NCI-H2107 (cell line): Measurements from ENCODE around the gene NBDY.
A peak's percentile ranks its signal among the peaks of the same experiment; 100 is the strongest.

Experiments
- DNase-seq: peaks from one replicate; lab custom pipeline; 2025; lab: John Stamatoyannopoulos, UW

Gene NBDY

DNA sequence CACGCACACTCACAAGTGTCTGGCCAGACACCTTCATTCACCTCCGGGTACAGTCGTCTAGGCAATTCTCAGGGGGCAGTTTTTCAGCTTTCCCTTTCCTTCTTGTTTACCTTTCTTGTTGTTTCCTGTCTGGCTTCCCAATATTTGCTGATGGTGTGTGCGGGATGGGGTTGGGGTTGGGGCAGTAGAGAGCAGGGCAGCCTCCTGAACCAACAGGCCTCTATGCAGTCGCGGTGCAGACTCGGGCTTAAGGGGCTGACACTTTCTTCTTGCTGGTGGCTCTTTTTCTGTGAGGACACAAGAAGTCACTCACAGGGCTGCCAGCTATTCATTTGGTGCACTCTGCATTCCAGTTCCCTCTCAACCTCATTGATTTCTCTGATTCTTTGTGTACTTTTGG is 56.4 kb downstream of the NBDY start:
- DNase-seq: no peak

DNA sequence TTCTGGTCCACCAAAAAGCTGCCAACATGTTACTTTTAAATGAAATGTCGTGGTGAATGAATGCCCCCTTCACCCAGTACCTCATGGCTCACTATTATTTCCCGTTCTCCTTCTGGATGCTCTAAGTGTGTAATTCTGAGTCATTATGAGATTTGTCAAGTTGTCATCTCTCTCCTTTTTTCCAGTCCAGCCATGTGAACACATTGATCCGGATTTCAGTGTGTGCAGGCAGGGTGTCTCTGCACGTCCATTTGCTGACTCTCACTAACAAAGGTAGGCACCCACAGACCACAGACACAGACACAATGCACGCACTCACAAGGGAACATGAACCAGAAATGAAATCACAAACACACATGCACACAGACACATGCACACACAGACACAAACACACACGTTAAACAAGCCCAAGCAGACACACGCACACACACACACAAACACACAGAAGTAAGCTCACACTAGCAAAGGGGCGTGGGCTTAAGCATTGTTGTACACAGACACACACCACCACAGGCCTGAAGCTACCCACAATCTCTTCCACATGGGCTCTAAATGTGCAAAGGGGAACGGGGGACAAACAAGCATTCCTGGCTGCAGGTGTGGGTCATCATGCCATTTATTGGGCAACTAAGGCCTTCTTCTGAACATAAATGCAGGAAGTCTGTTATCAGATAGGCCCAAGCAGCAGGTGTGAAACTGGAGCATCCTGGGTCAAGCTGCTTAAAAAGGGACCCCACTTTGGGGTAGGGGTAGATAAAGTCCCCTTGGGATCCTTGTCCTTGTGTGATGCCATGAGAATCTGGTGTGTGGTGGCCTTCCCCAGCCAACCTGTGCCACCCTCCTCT is 58.1 kb downstream of the NBDY start:
- DNase-seq: no peak

DNA sequence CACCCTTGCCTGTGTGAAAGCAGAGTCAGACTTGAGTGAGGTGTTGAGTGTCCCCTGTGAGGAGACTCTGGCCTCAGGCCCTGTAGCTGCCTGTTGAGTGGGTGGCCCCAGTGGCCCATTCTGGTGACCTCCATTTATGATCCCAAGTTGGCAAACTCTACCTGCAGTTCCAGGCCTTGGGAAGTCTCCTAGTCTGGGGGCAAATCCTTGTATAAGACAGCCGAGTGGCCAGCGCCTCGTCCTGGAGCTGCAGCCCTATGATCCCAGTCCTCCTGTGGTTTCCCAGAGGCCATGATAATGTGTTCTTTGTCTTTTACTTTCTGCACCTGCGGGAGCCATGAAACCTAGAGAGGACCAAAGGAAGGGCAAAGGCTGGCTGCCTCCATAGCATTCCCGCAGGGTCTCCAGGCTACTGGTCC is 58.7 kb downstream of the NBDY start:
- DNase-seq: no peak

DNA sequence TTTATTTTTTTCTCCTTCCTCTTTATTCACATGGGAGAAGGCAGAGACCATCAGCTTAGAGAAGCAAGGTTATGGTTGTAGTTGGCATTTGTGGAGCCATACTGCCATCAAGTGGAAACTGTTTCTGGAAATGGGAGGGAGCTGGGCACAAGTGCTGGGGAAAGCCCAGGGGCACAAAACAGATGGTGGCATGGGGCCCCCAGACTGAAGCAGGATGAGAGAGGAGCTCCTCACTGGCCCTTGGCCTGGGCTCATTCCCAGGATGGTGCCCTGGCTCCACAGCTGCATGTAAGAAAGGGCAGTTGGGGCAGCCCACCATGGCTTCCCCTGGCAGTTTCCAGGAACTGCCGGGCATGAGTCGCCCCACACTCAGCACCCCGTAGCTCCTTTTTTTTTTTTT is 59.2 kb downstream of the NBDY start:
- DNase-seq: no peak

DNA sequence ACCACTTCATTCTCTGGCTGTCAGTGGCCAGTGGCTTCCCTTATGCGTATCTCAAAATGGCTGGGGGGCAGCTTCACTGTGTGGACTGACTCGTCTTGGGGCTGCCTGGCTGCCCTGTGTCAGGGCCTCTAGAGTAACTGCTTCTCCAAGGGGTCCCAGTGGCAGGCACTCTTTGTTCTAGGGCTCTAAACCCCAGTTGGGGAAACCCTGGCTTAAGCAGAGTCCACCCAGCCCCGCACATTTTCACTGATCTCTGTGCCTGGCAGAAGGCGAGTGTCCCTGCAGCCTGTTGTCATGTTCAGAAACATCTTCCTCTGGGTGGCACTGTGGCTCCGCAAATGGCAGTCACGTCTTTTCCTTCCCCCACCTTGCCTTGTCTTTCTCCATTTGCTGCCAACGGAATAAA is 59.7 kb downstream of the NBDY start:
- DNase-seq: peak; percentile 27

DNA sequence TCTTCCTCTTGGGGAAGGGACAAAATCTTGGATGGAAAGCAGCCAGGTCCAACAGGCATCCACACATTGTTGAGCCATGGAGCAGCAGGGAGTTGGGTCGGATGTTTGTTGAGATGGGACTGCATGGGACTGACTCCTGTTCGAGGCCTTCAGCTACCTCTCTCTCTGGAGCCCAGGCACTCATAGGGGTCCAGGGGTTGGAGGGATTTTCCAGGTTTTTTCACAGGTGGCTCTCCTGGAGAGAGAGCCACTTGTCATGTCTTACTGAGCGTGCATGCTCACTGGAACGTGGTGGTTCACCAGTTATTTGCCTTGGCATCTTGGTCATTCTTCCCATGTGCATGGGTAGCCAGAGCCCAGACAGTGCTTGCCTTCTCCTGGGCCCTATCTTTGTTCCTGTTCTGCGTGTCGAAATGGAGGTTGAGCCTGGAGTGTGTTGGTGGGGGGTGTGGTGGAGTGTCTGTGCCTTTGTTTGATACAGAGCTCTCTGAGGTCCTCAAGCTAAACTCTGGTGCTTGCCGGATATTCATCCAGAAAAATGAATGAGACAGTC is 60.6 kb downstream of the NBDY start:
- no peak for DNase-seq

DNA sequence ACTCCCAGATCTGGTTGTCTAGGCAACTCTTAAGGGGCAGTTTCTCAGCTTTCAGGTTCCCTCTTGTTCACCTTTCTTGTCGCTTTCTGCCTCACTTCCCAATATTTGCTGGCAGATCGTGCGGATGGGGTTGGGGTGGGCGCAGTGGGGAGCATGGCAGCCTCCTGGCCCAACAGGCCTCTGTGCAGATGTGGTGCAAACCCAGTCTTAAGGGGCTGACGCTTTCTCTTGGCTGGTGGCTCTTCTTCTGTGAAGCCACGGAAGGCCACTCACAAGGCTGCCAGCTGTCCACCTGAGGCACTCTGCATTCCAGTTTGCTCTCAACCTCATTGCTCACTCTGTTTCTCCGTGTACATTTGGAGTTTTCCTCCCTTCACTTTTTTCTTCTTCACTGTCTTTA is 61.7 kb downstream of the NBDY start:
- DNase-seq: no peak

DNA sequence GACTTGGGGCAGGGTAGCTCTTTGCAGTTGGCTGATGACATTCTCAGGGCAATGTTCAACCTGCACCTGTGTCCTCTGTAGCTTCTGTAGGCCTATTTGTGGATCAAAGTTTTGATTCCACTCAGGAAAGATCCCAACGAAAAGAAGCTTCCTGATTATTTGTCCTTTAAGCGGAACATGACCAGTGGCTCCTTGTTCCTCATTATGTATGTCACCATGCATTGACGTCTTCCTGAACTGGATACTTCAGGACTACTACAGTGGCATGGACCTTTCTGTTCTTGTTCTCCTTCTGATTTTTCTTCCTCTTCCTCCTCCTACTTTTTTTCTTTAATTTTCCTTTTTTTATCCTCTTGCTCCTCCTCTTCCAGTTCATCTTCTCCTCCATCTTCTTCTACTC is 62.4 kb downstream of the NBDY start:
- no peak for DNase-seq

DNA sequence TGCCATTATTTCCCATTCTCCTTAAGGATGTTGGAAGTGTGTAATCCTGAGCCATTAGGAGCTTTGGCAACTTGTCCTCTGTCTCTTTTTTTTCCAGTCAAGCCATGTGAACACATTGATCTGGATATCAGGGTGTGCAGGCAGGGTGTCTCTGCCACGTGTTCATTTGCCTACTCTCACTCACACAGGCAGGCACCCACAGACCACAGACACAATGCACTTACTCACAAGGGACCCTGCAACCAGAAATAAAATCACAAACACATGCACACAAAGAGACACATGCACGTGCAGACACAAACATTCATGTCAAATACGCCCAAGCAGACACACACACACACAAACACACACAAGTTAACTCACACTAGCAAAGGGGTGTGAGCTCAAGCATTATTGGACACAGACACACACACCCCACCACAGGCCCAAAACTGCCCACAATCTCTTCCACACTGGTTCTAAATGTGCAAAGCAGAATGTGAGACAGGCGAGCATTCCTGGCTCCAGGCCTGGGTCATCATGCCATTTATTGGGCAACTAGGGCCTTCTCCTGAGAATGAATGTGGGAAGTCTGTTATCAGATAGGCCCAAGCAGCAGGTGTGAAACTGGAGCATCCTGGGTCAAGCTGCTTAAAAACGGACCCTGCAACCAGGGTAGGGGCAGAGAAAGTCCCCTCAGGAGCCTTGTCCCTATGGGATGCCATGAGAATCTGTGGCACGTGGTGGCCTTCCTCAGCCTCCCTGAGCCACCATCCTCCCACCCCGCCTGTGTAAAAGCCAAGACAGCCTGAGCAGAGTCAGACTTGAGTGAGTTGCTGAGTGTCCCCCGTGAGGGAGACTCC is 63.4 kb downstream of the NBDY start:
- DNase-seq: no peak

DNA sequence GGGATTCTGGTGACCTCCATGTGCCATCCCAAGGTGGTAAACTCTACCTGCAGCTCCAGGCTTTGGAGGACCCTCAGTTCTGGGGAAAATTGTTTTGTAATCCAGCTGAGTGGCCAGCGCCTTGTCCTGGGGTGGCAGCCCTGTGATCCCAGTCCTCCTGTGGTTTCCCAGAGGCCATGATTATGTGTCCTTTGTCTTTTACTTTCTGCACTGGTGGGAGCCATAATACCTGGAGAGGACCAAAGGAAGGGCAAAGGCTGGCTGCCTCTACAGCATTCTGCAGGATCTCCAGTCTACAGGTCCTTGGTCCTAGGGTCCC is 64.0 kb downstream of the NBDY start:
- DNase-seq: no peak

DNA sequence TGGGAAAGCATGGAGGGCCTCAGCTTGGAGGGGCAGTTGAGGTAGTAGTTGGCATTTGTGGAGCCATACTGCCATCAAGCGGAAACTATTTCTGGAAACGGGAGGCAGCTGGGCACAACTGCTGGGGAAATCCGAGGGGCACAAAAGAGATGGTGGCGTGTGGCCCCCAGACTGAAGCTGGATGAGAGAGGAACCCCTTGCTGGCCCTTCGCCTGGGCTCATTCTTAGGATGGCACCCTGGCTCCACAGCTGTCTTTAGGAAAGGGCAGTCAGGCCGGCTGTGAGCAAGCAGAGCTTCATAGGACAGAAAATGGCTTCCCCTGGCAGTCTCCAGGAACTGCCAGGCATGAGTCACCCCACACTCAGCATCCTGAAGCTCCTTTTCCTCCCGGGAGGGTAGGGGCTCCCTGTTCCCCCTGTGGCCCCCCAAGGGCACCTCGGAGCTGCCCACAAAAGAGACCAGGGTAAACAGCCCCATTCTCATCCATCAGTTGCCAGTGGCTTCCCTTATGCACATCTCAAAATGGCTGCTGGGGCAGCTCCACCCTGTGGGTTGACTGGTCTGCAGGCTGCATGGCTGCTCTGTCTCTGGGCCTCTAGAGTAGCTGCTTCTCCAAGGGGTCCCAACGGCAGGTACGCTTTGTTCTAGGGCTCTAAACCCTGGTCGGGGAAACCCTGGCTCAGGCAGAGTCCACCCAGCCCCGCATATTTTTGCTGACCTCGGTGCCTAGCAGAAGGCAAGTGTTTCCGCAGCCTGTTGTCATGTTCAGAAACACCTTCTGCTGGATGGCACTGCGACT is 64.7 kb downstream of the NBDY start:
- DNase-seq: no peak

DNA sequence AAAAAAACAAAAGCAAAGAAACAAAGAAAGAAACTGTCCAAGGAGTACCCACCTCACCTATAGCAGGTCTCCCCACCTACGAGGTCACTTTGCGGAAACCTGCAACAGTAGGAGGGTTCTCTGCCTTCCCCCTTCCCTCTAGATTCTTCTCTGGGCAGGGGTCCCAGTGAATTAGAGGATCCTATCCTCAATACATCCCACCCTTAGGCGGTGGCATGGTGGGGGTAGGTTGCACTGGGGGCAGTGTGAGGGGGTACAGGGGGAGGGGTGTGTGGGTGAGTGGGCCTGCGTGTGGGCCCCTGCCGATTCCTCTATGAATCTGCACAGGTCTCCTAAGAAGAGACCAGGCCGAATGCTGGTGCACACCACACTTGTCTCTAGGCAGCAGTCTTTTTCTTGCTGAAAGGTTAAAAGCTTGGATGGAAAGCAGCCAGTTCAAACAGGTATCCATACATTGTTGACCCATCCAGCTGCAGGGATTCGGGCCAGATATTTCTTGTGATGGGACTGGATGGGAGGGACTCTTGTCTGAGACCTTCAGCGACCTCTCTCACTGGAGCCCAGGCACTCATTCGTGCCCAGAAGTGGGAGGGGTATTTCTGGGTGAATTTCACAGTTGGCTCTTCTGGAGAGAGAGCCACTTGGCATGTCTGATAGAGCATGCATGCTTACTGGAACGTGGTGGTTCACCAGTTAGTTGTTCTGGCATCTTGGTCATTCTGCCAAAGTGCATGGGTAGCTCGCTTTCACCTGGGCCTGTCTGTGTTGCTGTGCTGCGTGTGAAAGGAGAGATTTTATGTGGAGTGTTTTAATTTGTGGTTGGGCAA is 65.6 kb downstream of the NBDY start:
- no peak for DNase-seq

DNA sequence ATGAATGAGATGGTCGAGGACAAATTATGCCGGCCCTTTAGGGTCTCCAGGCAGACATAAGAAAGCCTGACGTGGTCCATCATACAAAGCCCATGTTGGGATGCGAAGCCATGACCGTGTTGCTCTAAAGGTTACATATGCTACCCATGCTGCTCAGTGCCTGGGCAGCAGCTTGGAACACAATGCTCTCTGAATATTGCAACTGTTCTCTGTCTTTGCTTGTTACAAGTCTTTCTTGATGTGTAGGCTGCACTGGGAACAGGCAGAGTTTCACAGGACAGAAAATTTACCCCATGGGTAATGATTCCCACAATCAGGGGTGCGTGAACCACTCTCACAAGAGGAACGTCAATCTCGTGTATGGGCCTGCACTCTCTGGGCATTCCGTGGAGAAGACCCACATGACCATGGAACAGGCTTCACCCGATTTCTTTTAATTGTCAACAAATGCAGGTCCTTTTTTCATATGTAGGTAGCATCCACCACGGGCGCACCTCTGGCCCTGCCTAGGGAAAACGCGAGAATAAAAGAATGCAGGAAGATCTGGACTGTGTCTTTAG is 66.3 kb downstream of the NBDY start:
- no peak for DNase-seq

DNA sequence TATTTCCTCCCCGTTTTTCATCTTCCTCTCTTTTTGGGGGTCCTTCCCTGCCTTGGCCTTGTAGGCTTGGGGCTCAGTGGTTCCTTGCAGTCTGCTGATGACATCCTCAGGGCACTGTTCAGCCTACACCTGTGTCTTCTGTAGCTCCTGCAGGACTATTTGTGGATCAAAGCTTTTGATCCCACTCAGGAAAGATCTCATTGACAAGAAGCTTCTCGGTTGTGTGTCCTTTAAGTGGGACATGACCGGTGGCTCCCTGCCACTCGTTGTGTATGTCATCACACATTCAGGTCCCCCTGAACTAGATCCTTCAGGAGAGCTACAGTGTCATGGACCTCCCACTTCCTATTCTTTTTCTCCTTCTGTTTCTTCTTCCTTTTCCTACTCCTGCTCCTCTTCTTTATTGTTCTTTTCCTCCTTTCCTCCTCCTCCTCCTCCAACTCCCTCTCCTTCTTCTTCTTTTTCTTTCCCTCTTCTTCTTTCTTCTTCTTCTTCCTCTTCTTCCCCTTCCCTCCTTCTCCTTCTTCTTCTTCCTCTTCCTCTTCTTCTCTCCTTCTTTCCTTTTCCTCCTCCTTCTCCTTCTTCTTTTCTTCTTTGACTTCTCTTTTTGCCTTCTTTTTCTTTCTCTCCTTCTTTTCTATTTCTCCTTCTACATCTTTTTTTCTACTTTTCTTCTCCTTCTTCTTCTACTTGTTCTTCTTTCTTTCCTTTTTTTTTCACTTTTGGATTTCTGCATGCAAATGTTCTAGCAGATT is 67.8 kb downstream of the NBDY start:
- no peak for DNase-seq

DNA sequence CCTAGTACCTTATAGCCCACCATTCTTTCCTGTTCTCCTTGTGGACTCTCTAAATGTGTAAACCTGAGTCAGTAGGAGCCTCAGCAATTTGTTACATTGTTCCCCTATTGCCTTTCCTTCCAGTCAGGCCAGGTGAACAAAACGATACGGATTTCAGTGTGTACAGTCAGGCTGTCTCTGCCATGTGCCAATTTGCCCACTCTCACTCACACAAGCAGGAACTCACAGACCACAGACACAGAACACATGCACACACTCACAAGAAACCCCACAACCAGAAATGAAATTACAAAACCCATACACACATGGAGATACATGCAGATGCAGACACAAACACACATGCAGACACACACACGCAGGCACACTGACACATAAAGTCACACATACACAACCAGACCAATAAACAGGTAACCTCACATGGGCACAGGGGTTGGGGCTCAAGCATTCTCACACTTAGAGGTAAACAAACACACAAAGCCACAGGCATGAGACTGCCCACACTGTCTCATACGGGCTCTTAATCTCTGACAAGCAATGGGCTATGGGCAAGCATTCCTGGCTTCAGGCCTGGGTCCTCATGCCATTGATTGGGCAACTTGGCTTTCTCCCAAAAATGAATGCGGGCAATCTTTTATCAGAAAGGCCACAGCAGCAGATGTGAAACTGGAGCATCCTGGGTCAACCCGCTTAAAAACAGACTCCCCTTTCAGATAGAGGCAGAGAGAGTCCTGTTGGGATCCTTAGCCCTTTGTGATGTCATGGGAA is 68.7 kb downstream of the NBDY start:
- no peak for DNase-seq

DNA sequence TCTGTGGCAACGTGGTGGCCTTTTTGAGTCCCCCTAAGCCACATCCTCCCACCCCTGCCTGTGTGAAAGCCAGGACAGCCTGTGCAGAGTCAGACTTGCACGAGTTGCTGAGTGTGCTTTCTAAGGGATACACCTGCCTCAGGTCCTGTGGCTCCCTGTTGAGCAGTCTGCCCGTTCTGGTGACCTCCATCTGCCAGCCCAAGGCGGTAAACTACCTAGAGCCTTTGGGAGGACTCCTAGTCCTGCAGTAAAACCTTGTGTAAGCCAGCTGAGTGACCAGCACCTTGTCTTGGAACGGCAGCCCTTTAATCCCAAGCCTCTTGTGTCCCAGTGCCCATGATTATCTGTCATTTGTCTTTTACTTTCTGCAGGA is 69.3 kb downstream of the NBDY start:
- DNase-seq: no peak

DNA sequence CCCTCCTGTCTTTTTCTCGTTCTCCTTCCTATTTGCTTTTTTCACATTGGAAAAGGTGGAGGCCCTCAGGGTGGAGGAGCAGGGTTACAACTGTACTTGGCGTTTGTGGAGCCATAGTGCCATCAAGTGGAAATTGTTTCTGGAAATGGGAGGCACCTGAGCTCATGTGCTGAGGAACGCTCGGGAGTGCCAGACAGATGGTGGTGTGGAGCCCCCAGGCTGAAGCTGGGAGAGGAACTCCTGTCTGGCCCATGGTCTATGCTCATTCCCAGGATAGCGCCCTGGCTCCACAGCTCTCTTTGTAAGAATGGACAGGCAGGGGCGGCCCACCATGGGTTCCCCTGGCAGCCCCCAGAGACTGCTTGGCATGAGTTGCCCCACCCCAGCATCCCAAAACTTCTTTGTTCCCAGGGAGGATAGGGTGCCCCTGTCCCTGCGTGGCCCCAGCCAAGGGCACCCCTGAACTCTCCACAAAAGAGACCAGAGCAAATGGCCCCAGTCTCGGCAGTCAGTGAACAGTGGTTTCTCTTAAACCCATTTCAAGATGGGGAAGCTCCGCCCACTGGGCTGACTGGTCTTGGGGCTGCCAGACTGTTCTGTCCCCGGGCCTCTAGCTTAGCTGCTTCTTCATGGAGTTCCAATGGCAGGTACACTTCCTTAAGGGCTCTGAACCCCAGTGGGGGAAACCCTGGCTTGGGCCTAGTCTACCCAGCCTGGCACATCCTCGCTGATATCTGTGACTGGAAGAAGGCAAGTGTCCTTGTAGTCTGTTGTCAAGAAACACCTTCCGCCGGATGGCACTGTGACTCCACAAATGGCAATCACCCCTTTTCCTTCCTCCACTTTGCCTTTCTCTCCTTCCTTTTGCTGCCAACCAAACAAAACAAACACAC is 70.1 kb downstream of the NBDY start:
- no peak for DNase-seq

DNA sequence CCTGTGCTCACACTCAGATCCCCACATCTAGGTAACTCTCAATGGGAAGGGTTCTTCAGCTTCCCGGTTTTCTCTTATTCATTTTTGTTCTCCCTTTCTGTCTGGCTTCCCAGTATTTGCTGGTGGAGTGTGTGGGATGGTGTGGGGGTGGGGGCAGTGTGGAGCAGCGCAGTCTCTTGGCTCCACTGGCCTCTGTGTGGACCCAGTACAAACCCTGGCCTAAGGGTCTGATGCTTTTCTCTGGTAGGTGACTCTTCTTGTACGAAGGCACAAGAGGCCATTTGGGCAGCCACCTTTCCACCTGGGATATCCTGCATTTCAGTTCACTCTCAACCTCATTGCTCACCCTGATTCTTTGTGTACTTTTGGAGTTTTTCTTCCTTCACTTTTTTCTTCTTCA is 71.3 kb downstream of the NBDY start:
- DNase-seq: no peak

DNA sequence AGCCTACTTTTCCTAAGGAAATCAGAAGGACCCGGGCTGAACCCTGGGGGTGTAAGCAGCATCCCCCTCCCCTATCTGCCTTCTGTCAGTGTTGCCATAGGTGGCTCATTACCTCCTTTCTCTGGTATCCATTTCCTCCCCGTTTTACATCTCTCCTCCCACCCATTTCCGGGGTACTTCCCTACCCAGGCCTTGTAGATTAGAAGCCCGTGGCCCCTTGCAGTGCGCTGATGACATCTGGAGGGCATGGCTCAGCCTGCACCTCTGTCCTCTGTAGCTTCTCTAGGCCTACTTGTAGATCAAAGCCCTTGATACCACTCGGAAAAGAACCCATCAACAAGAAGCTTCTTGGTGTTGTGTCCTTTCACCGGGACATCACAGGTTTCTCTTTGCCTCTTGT is 71.8 kb downstream of the NBDY start:
- DNase-seq: no peak
